ENCODE data around the gene MAP1LC3C. TPM values are rescaled to one million over a fixed set of nuclear protein-coding genes. Genes with fewer than 3 reads are reported as not detected.

The MAP1LC3C gene
- total RNA-seq, 2 experiments from 2014 or later: not detected

DNA sequence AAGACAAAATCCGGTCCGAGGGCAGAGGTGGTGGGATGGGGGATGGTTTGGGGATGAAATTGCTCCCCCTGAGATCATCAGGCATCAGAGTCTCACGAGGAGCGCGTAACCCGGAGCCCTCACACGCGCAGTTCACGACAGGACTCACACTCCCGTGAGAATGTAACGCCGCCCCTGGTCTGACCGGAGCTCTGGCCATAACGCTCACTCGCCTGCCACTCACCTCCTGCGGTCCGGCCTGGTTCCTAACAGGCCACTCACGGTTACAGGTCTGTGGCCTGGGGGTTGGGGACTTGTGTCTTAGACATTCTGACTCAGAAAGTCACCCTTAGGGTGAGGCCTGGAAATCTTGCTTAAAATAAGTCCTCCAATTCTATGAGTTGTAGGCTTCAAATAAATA, 19.8 kb downstream of the MAP1LC3C start:
- ChIA-PET POLR2A (no interaction called here), CTCF (no interaction called here)
- Mint-ChIP-seq H3K27ac (no peak overlapping the region), H3K4me1 (no peaks in the 10 kb centered on the region), H3K36me3 (ENCODE audit: low read depth) (no peaks in the 10 kb centered on the region), H3K27me3 (peaks cover 1% of the 10 kb centered on the region), H3K4me3 (no peak overlapping the region), H3K9me3 (no peaks in the 10 kb centered on the region)
- no peak for DNase-seq

DNA sequence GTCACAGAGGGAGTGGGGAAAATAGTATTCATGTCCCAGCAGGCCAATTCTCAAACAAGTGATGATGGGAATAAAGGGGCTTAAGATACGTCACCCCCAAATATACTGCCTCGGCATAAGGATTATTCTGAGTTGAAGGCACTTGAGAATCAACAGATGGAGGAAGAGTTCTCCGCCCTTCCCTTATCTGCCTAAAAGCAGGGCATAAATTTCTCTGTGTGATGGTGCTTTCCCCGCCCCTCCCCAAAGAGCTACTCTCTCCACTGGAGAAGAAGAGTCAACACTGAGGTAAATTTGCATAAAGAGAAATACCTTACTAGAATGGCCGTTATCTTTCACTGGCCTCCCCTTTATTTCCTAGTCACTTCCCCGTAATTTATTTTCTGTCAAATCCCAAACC, 22.7 kb downstream of the MAP1LC3C start:
- no peak overlapping the region for H3K4me3 Mint-ChIP-seq
- ChIA-PET CTCF (no interaction called here), POLR2A (no interaction called here)
- no peaks in the 10 kb centered on the region for H3K4me1 Mint-ChIP-seq
- no peaks in the 10 kb centered on the region for H3K36me3 Mint-ChIP-seq (ENCODE audit: low read depth)
- no peak overlapping the region for H3K27ac Mint-ChIP-seq
- no peak for DNase-seq
- peaks cover 1% of the 10 kb centered on the region for H3K27me3 Mint-ChIP-seq
- H3K9me3 Mint-ChIP-seq: no peaks in the 10 kb centered on the region

DNA sequence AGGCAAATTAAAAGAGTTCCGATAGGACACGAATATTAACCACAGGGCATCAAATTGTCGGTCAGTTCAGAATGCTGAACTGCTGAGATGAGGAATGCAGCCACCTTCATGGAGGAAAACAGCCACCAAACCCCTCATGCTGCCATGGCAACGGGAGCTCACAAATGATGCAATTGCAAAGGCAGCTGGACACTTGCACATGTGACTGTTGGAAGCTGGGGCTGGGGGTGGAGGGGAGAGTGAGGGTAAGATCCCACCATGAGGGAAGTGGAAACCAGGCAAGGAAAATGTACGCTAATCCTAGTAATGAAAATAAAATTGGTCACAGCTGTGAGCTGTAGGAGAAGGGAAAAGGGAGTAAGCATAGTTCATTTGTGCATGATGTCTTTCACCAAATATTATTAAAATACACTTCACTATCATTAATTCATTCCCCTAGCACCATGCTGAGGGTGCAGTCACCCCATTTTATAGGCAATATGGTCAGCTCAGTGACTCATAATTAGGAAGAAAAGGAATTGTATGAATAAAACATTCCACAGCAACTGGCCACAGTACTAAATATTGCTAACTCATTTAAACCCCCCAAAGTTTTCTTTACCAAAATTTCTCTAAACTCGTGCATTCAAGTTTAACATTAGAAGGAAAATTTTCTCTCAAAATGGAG, 26.1 kb downstream of the MAP1LC3C start:
- no peaks in the 10 kb centered on the region for H3K4me1 Mint-ChIP-seq
- peaks cover 1% of the 10 kb centered on the region for H3K27me3 Mint-ChIP-seq
- no peak overlapping the region for H3K27ac Mint-ChIP-seq
- no peaks in the 10 kb centered on the region for H3K9me3 Mint-ChIP-seq
- H3K4me3 Mint-ChIP-seq: no peak overlapping the region
- CTCF ChIA-PET: interaction anchor here (1.9 kb wide), 1 partner anchor 13 kb away, joined by 7 read pairs; no protein-coding TSS in a partner anchor
- DNase-seq: no peak
- H3K36me3 Mint-ChIP-seq (ENCODE audit: low read depth): no peaks in the 10 kb centered on the region
- POLR2A ChIA-PET: no interaction called here

GRCh38 chr1:241968611-241969010, 30.3 kb downstream of the MAP1LC3C start:
- no peaks in the 10 kb centered on the region for H3K36me3 Mint-ChIP-seq (ENCODE audit: low read depth)
- CTCF ChIA-PET: no interaction called here
- POLR2A ChIA-PET: no interaction called here
- no peak overlapping the region for H3K27ac Mint-ChIP-seq
- no peak overlapping the region for H3K4me3 Mint-ChIP-seq
- DNase-seq: no peak
- H3K9me3 Mint-ChIP-seq: no peaks in the 10 kb centered on the region
- H3K27me3 Mint-ChIP-seq: no peaks in the 10 kb centered on the region
- no peaks in the 10 kb centered on the region for H3K4me1 Mint-ChIP-seq

GRCh38 chr1:241964550-241965282, 34.2 kb downstream of the MAP1LC3C start:
- no peaks in the 10 kb centered on the region for H3K36me3 Mint-ChIP-seq (ENCODE audit: low read depth)
- no peaks in the 10 kb centered on the region for H3K4me1 Mint-ChIP-seq
- ChIA-PET POLR2A (no interaction called here), CTCF (no interaction called here)
- no peak for DNase-seq
- H3K4me3 Mint-ChIP-seq: no peak overlapping the region
- H3K27ac Mint-ChIP-seq: no peak overlapping the region
- no peaks in the 10 kb centered on the region for H3K27me3 Mint-ChIP-seq
- no peaks in the 10 kb centered on the region for H3K9me3 Mint-ChIP-seq

- Mint-ChIP-seq H3K27ac (no peak overlapping the region), H3K36me3 (ENCODE audit: low read depth) (no peaks in the 10 kb centered on the region), H3K4me3 (no peak overlapping the region), H3K9me3 (no peaks in the 10 kb centered on the region), H3K27me3 (no peaks in the 10 kb centered on the region), H3K4me1 (no peaks in the 10 kb centered on the region)
- ChIA-PET POLR2A (no interaction called here), CTCF (no interaction called here)
- DNase-seq: no peak
These were observed 35.2 kb downstream of the MAP1LC3C start for GRCh38 chr1:241963722-241964121.

- Mint-ChIP-seq H3K4me1 (no peaks in the 10 kb centered on the region), H3K27me3 (no peaks in the 10 kb centered on the region), H3K9me3 (no peaks in the 10 kb centered on the region), H3K36me3 (ENCODE audit: low read depth) (no peaks in the 10 kb centered on the region), H3K4me3 (no peak overlapping the region), H3K27ac (no peak overlapping the region)
- DNase-seq: no peak
- CTCF ChIA-PET: no interaction called here
- POLR2A ChIA-PET: no interaction called here
These were observed 36.7 kb downstream of the MAP1LC3C start for GRCh38 chr1:241962153-241962552.

DNA sequence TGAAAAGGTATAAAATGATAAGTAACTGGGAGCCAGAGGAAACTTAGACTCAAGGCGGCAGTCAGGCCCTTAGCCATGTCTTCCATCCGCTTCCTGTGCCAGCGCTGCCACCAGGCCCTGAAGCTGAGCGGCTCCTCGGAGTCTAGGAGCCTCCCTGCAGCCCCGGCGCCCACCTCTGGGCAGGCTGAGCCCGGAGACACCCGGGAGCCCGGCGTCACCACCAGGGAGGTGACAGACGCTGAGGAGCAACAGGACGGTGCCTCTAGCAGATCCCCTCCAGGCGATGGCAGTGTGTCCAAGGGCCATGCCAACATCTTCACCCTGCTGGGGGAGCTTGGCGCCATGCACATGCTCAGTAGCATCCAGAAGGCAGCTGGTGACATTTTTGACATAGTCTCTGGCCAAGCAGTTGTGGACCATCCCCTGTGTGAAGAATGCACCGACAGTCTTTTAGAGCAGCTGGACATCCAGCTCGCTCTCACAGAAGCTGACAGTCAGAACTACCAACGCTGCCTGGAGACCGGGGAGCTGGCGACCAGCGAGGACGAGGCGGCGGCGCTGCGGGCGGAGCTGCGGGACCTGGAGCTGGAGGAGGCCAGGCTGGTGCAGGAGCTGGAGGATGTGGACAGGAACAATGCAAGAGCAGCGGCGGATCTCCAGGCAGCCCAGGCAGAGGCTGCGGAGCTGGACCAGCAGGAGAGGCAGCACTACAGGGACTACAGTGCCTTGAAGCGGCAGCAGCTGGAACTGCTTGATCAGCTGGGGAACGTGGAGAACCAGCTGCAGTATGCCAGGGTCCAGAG, 41.0 kb downstream of the MAP1LC3C start, which contains the start of gene BECN2:
Gene BECN2, plus strand, starts transcription at position 76 of the 803 bp plus-strand sequence. Its CDS starts 0 bp downstream, at position 76.
- H3K27me3 Mint-ChIP-seq: no peaks in the 10 kb centered on the region
- H3K4me3 Mint-ChIP-seq: no peak within 1 kb of the TSS
- no peak for DNase-seq
- no peak within 1 kb of the TSS for H3K27ac Mint-ChIP-seq
- no peaks in the 10 kb centered on the region for H3K4me1 Mint-ChIP-seq
- ChIA-PET POLR2A (no interaction called here), CTCF (no interaction called here)
- H3K9me3 Mint-ChIP-seq: no peaks in the 10 kb centered on the region
- no peaks in the 10 kb centered on the region for H3K36me3 Mint-ChIP-seq (ENCODE audit: low read depth)

- POLR2A ChIA-PET: no interaction called here
- no peak overlapping the region for H3K4me3 Mint-ChIP-seq
- no peaks in the 10 kb centered on the region for H3K9me3 Mint-ChIP-seq
- CTCF ChIA-PET: no interaction called here
- DNase-seq: no peak
- no peak overlapping the region for H3K27ac Mint-ChIP-seq
- no peaks in the 10 kb centered on the region for H3K4me1 Mint-ChIP-seq
- no peaks in the 10 kb centered on the region for H3K36me3 Mint-ChIP-seq (ENCODE audit: low read depth)
- H3K27me3 Mint-ChIP-seq: peaks cover 2% of the 10 kb centered on the region
These were observed 48.5 kb downstream of the MAP1LC3C start for GRCh38 chr1:241950390-241950789.

- Mint-ChIP-seq H3K27ac (no peak overlapping the region), H3K36me3 (ENCODE audit: low read depth) (no peaks in the 10 kb centered on the region), H3K27me3 (peaks cover 2% of the 10 kb centered on the region), H3K4me3 (no peak overlapping the region), H3K9me3 (no peaks in the 10 kb centered on the region), H3K4me1 (no peaks in the 10 kb centered on the region)
- DNase-seq: no peak
- POLR2A ChIA-PET: no interaction called here
- CTCF ChIA-PET: no interaction called here
These were observed 51.5 kb downstream of the MAP1LC3C start for GRCh38 chr1:241947354-241947753.

Other genes starting within 250 kb of the MAP1LC3C start
- 10 to 100 TPM; 30.1 to 31.9 TPM for gene EXO1, start 150.9 kb downstream of the MAP1LC3C start, total RNA-seq
- not detected for gene BECN2, start 41.3 kb downstream of the MAP1LC3C start, total RNA-seq

All from activated CD4-positive, alpha-beta memory T cell treated with anti-CD3 and anti-CD28 coated beads, Interleukin-2, amount 10 ng/mL, durations not matched to agents 7 days and 5 days (primary cell).